ENCODE measurements around the gene MANSC1. TPM values are rescaled to one million over a fixed set of nuclear protein-coding genes. Genes with fewer than 3 reads are reported as not detected.
A peak's percentile ranks its signal among the peaks of the same experiment; 100 is the strongest.

Gene MANSC1
- total RNA-seq, 1 donor from 2014 or later = 2.9 TPM

- H3K27ac ChIP-seq (ENCODE audit: low read depth, low read length) = no peak overlapping the region
- no peaks in the 10 kb centered on the region for H3K36me3 ChIP-seq (ENCODE audit: insufficient read depth, low read length)
- H2AFZ ChIP-seq (ENCODE audit: low read depth, low read length) = no peak overlapping the region
- H3K4me3 ChIP-seq (ENCODE audit: insufficient read depth, low read depth, low read length) = no peak overlapping the region
- no peaks in the 10 kb centered on the region for H3K79me2 ChIP-seq (ENCODE audit: insufficient read depth, low read length)
- Mint-ChIP-seq H3K27me3 (ENCODE audit: low read depth, unreplicated experiment) (no peaks in the 10 kb centered on the region), H3K9me3 (ENCODE audit: unreplicated experiment) (no peaks in the 10 kb centered on the region), H3K4me3 (ENCODE audit: unreplicated experiment) (no peak overlapping the region), H3K27ac (ENCODE audit: unreplicated experiment) (no peak overlapping the region), H3K36me3 (ENCODE audit: low read depth, unreplicated experiment) (peaks cover 3% of the 10 kb centered on the region), H3K4me1 (ENCODE audit: low read depth, unreplicated experiment) (peaks cover 2% of the 10 kb centered on the region)
- no peak overlapping the region for H3K4me2 ChIP-seq (ENCODE audit: low read length)
- no peaks in the 10 kb centered on the region for H3K27me3 ChIP-seq (ENCODE audit: insufficient read depth, low read length)
- H3K4me1 ChIP-seq (ENCODE audit: insufficient read depth, low read length) = no peaks in the 10 kb centered on the region
- no peaks in the 10 kb centered on the region for H4K20me1 ChIP-seq (ENCODE audit: insufficient read depth, low read length)
- DNase-seq (ENCODE audit: low read depth) = peak; percentile 59
- TF ChIP-seq CTCF (IDR thresholded peaks at IDR 0.05; ENCODE audit: insufficient read depth, low read depth, low read length) (peak; percentile 73), EZH2 (IDR thresholded peaks at IDR 0.05; ENCODE audit: insufficient read depth, low read length) (no peak)
- H3K9me3 ChIP-seq (ENCODE audit: insufficient read depth, low read depth, low read length) = no peaks in the 10 kb centered on the region
- FAIRE-seq = peak; percentile 26
- H3K9ac ChIP-seq (ENCODE audit: low read length) = no peak overlapping the region
Observed at GRCh38 chr12:12376646-12377448, 26.8 kb upstream of the MANSC1 start.

DNA sequence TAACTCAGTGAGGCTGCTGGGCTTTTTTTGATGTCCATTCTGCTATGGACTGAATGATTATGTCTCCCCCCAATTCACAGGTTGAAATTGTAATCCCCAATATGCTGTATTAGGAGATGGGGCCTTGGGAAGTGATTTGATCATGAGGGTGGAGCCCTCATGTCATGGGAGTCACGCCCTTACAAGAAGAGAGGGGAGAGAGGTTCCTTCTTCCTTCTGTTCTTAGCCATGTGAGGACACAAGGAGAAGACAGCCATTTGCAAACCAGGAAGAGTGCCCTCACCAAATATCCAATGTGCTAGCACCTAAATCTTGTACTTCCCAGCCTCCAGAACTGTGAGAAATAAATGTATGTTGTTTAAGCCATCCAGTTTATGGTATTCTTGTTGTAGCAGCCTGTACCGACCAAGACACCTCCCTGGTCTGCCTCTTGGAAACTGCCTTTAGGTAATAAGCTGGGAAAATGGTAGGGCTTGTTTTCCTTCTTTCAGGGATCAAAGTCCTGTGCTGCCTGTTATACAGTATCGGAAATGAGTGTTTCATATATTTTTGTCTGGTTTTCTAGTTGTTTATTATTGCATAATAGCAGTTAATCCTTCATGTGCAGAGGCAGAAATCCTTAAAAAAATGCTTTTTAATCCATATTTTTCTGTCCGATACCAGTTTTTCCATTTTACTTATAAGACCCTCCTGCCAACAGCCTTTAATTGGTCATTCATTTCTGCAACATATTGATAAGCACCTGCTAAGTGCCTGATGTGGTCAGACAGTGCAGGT is 23.1 kb upstream of the MANSC1 start:
- Mint-ChIP-seq H3K36me3 (ENCODE audit: low read depth, unreplicated experiment) (peaks cover 2% of the 10 kb centered on the region), H3K27me3 (ENCODE audit: low read depth, unreplicated experiment) (no peaks in the 10 kb centered on the region), H3K4me1 (ENCODE audit: low read depth, unreplicated experiment) (no peaks in the 10 kb centered on the region), H3K27ac (ENCODE audit: unreplicated experiment) (no peak overlapping the region), H3K9me3 (ENCODE audit: unreplicated experiment) (no peaks in the 10 kb centered on the region), H3K4me3 (ENCODE audit: unreplicated experiment) (no peak overlapping the region)
- no peak for FAIRE-seq
- Histone ChIP-seq H3K79me2 (ENCODE audit: insufficient read depth, low read length) (no peaks in the 10 kb centered on the region), H3K36me3 (ENCODE audit: insufficient read depth, low read length) (no peaks in the 10 kb centered on the region), H3K9me3 (ENCODE audit: insufficient read depth, low read depth, low read length) (no peaks in the 10 kb centered on the region), H3K4me3 (ENCODE audit: insufficient read depth, low read depth, low read length) (no peak overlapping the region), H3K9ac (ENCODE audit: low read length) (no peak overlapping the region), H2AFZ (ENCODE audit: low read depth, low read length) (no peak overlapping the region), H3K4me1 (ENCODE audit: insufficient read depth, low read length) (no peaks in the 10 kb centered on the region), H3K4me2 (ENCODE audit: low read length) (no peak overlapping the region), H4K20me1 (ENCODE audit: insufficient read depth, low read length) (no peaks in the 10 kb centered on the region), H3K27ac (ENCODE audit: low read depth, low read length) (no peak overlapping the region), H3K27me3 (ENCODE audit: insufficient read depth, low read length) (no peaks in the 10 kb centered on the region)
- TF ChIP-seq CTCF (IDR thresholded peaks at IDR 0.05; ENCODE audit: insufficient read depth, low read depth, low read length) (no peak), EZH2 (IDR thresholded peaks at IDR 0.05; ENCODE audit: insufficient read depth, low read length) (no peak)
- no peak for DNase-seq (ENCODE audit: low read depth)

Data from astrocyte (in vitro differentiated cells and primary cell).